Upper lobe of left lung (tissue), 4 donors: ENCODE results near the gene DUS1L.

Experiments
- EP300 ChIP-seq, 4 donors: sonication (generic); formaldehyde crosslinking; IDR thresholded peaks; one replicate each; pipeline ENCODE4 v1.5.1; 2017; ENCODE audit warnings: antibody characterized with exemption in 4 of 4, control low read depth in 2 of 4
- POLR2A ChIP-seq, 4 donors: fragments of 450-650 bp; IDR thresholded peaks; one replicate each; pipeline ENCODE4 v1.5.1; 2016 to 2017; ENCODE audit warnings: antibody characterized with exemption in 4 of 4, mild to moderate bottlenecking in 2 of 4
- POLR2AphosphoS5 ChIP-seq, 2 donors: sonication (generic); formaldehyde crosslinking; IDR thresholded peaks; one replicate each; pipeline ENCODE4 v1.5.1; 2017; ENCODE audit warnings: antibody characterized with exemption in 2 of 2
- TF ChIP-seq, protein P1 (sequence below), 6 experiments: fragments of 450-650 bp in 4 of 6; fragments of 200-600 bp in 2 of 6; sonication (generic) in 2 of 6; IDR thresholded peaks; one replicate each; pipeline ENCODE4 v1.5.1; 2016 to 2019; ENCODE audit warnings: antibody characterized with exemption in 6 of 6

DNA sequence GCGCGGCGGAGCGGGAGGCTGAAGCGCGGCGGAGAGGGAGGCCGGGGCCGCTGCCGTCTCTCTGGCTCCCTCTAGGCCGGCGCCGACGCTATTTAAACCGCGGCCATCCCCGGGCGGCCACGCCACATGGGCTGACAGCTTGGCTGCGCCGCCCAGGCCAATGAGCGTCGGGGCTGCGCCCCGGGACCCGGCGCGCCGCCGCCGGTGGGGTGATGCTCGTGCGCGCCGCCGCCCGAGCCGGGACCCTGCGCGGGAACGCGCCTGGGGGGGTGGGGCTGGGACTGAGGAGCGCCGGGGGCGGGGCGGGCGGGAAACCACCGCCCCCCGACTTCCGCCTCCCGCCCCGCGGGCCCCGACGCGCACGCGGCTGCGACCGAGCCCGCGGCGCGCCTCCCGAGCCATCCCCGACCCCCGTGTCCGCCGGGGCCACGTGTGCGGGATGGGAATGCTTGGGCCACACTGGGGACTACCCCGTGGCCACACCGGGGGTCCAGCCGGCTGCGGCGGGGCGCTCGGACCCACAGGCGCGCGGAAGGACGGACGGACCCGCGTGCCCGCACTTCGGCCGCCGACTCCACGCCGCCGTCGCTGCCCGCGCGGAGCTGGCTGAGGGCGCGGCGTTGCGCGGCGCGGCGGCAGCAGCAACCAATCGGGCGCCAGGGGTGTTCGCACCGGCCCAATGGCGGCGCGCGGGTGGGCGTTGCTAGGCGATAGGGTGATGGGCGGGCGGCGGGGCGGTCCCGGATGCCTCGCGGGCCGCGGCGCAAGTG is 32.8 kb upstream of the DUS1L start, which contains the start of gene FASN:
- TF ChIP-seq, protein P1, sequence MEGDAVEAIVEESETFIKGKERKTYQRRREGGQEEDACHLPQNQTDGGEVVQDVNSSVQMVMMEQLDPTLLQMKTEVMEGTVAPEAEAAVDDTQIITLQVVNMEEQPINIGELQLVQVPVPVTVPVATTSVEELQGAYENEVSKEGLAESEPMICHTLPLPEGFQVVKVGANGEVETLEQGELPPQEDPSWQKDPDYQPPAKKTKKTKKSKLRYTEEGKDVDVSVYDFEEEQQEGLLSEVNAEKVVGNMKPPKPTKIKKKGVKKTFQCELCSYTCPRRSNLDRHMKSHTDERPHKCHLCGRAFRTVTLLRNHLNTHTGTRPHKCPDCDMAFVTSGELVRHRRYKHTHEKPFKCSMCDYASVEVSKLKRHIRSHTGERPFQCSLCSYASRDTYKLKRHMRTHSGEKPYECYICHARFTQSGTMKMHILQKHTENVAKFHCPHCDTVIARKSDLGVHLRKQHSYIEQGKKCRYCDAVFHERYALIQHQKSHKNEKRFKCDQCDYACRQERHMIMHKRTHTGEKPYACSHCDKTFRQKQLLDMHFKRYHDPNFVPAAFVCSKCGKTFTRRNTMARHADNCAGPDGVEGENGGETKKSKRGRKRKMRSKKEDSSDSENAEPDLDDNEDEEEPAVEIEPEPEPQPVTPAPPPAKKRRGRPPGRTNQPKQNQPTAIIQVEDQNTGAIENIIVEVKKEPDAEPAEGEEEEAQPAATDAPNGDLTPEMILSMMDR (IDR thresholded peaks at IDR 0.05) = peak in 5 of 6 experiments; percentile 37 to 73 (median 58)
- TF ChIP-seq POLR2A (IDR thresholded peaks at IDR 0.05) = peak in 3 of 4 donors; percentile 95 to 99 (median 99)
- peak in 1 of 4 donors; percentile 49 for TF ChIP-seq EP300 (IDR thresholded peaks at IDR 0.05)
- TF ChIP-seq POLR2AphosphoS5 (IDR thresholded peaks at IDR 0.05) = peak; percentile 10 to 87
